SJCRH30 (cell line): ENCODE results near the gene POU2F1. TPM values are rescaled to one million over a fixed set of nuclear protein-coding genes. Genes with fewer than 3 reads are reported as not detected.

Experiments
- DNase-seq, 2 experiments: peaks; one replicate each; pipeline ENCODE4 v3.0.0-alpha.2; 2015 to 2020
- H3K27ac ChIP-seq: fragments of 250-450 bp; sonication (Bioruptor Pico); 2 replicates; pipeline ENCODE4 v1.5.1; 2020; ENCODE audit warnings: mild to moderate bottlenecking, moderate library complexity
- H3K27me3 ChIP-seq: fragments of 250-450 bp; sonication (Bioruptor Pico); 2 replicates; pipeline ENCODE4 v1.5.1; 2020; ENCODE audit warnings: mild to moderate bottlenecking, moderate library complexity
- H3K36me3 ChIP-seq: fragments of 250-450 bp; sonication (Bioruptor Pico); 2 replicates; pipeline ENCODE4 v1.5.1; 2020; ENCODE audit warnings: mild to moderate bottlenecking, moderate library complexity
- H3K4me1 ChIP-seq: fragments of 250-450 bp; sonication (Bioruptor Pico); 2 replicates; pipeline ENCODE4 v1.5.1; 2020; ENCODE audit warnings: mild to moderate bottlenecking, moderate library complexity
- H3K4me3 ChIP-seq: fragments of 250-450 bp; sonication (Bioruptor Pico); 2 replicates; pipeline ENCODE4 v1.5.1; 2020; ENCODE audit warnings: mild to moderate bottlenecking, moderate library complexity
- H3K9me3 ChIP-seq: fragments of 250-450 bp; sonication (Bioruptor Pico); replicated peaks from 2 replicates; pipeline ENCODE4 v1.5.1; 2020; ENCODE audit warnings: mild to moderate bottlenecking, moderate library complexity
- total RNA-seq: library from RNA; depleted of rRNA; stranded (reverse); fragments of >200 nt; shearing (Covaris generic); gene quantifications from 2 replicates; pipeline ENCODE4 v1.2.3, GENCODE V29; 2014

The POU2F1 gene
- total RNA-seq, 1 experiment from 2014 or later = 16.8 TPM

DNA sequence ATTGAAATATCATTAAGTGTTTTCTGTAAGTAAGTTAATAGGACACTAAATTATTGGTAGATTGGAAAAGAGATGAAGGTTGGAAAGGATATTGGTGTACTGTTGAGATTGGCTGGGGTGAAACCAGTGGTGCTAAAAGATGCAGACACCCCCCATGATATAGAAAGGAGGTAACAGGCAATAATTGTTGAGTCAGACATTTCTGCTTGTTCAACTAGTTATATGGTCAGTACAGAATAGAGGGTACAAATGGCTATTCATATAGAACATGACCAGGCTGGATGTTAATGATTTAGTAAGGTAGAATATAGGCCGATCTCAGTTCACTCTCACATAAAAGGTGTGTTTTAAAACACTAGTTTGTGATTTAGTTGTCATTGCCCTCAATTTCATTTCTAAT, 104.5 kb downstream of the POU2F1 start:
- H3K4me3 ChIP-seq = no peak overlapping the region
- no peaks in the 10 kb centered on the region for H3K4me1 ChIP-seq
- DNase-seq = no peak
- no peak overlapping the region for H3K27ac ChIP-seq
- H3K9me3 ChIP-seq = peaks cover 15% of the 10 kb centered on the region
- peaks cover 10% of the 10 kb centered on the region; the same call in 1 of the 2 replicates for H3K36me3 ChIP-seq
- H3K27me3 ChIP-seq = no peaks in the 10 kb centered on the region

- peaks cover 4% of the 10 kb centered on the region; the same call in 1 of the 2 replicates for H3K9me3 ChIP-seq
Observed at GRCh38 chr1:167328306-167328815, 107.7 kb downstream of the POU2F1 start.

GRCh38 chr1:167328816-167329483, 108.3 kb downstream of the POU2F1 start:
- peaks cover 5% of the 10 kb centered on the region; the same call in 1 of the 2 replicates for H3K36me3 ChIP-seq
- no peaks in the 10 kb centered on the region for H3K27me3 ChIP-seq
- H3K9me3 ChIP-seq = 0 out of 2 replicates have a peak, but pooled peaks cover 2% of the 10 kb centered on the region
- H3K27ac ChIP-seq = no peak overlapping the region
- H3K4me1 ChIP-seq = no peaks in the 10 kb centered on the region
- no peak overlapping the region for H3K4me3 ChIP-seq
- no peak for DNase-seq

More at GRCh38 chr1:167328306-167328815, 107.7 kb downstream of the POU2F1 start:
- H3K36me3 ChIP-seq = peaks cover 10% of the 10 kb centered on the region; the same call in 1 of the 2 replicates
- H3K4me1 ChIP-seq = no peaks in the 10 kb centered on the region
- no peak overlapping the region for H3K27ac ChIP-seq
- DNase-seq = no peak
- no peak overlapping the region for H3K4me3 ChIP-seq
- no peaks in the 10 kb centered on the region for H3K27me3 ChIP-seq

GRCh38 chr1:167330601-167331293, 110.1 kb downstream of the POU2F1 start:
- Histone ChIP-seq H3K4me3 (no peak overlapping the region), H3K36me3 (0 out of 2 replicates have a peak, but pooled peaks cover 2% of the 10 kb centered on the region), H3K27ac (no peak overlapping the region), H3K27me3 (no peaks in the 10 kb centered on the region), H3K9me3 (no peaks in the 10 kb centered on the region), H3K4me1 (no peaks in the 10 kb centered on the region)
- no peak for DNase-seq

DNA sequence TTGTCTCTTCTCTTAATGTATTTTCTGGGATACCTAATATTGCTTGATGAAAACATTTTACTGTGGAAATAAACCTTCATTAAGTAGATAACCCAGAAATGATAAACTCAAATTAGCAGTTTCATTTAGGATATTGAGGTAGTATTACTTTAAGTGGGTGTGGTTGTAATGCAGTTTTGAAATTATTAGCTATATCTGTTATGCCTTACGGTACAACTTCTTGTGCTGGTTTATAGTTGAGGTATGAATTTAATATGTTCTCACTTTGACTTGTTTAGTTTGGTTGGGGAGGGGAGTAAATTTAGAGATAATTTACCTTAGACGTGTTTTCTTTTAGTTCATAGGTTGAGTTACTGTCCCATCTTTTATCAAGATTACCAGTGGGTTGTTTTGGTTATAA, 111.0 kb downstream of the POU2F1 start:
- no peaks in the 10 kb centered on the region for H3K9me3 ChIP-seq
- no peak overlapping the region for H3K4me3 ChIP-seq
- no peak for DNase-seq
- no peaks in the 10 kb centered on the region for H3K27me3 ChIP-seq
- no peaks in the 10 kb centered on the region for H3K4me1 ChIP-seq
- H3K27ac ChIP-seq = no peak overlapping the region
- H3K36me3 ChIP-seq = 0 out of 2 replicates have a peak, but pooled peaks cover 2% of the 10 kb centered on the region

GRCh38 chr1:167332503-167332902, 111.8 kb downstream of the POU2F1 start:
- Histone ChIP-seq H3K4me3 (no peak overlapping the region), H3K9me3 (no peaks in the 10 kb centered on the region), H3K4me1 (no peaks in the 10 kb centered on the region), H3K27me3 (no peaks in the 10 kb centered on the region), H3K36me3 (0 out of 2 replicates have a peak, but pooled peaks cover 2% of the 10 kb centered on the region), H3K27ac (no peak overlapping the region)
- DNase-seq = no peak

- Histone ChIP-seq H3K4me3 (no peak overlapping the region), H3K27ac (no peak overlapping the region), H3K4me1 (no peaks in the 10 kb centered on the region), H3K36me3 (0 out of 2 replicates have a peak, but pooled peaks cover 2% of the 10 kb centered on the region), H3K27me3 (no peaks in the 10 kb centered on the region), H3K9me3 (no peaks in the 10 kb centered on the region)
- no peak for DNase-seq
Observed at GRCh38 chr1:167333124-167333523, 112.4 kb downstream of the POU2F1 start.

- H3K27ac ChIP-seq = no peak overlapping the region
- no peaks in the 10 kb centered on the region for H3K27me3 ChIP-seq
- no peaks in the 10 kb centered on the region for H3K9me3 ChIP-seq
- H3K4me3 ChIP-seq = no peak overlapping the region
- H3K4me1 ChIP-seq = no peaks in the 10 kb centered on the region
- H3K36me3 ChIP-seq = 0 out of 2 replicates have a peak, but pooled peaks cover 2% of the 10 kb centered on the region
- no peak for DNase-seq
Observed at GRCh38 chr1:167333703-167334102, 113.0 kb downstream of the POU2F1 start.

DNA sequence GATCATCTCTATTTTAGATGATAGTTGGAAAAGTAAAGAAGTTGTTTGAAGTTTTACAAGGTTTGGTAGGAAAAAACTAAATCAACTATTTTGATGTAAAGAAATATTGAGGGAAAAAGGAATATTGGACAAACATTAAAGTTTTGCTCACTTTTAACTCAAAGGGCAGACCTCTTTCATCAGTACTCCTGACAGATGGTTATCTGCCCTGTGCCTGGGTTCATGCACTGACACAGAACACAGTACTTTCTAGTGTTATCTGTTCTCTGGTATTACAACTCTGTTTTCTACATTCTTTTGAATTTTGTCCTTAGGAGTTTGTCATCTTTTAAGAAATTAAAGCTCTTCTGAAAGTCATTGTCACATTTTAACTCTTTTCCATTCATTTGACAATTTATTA, 118.7 kb downstream of the POU2F1 start:
- Histone ChIP-seq H3K36me3 (no peaks in the 10 kb centered on the region), H3K4me1 (peaks cover under 1% of the 10 kb centered on the region), H3K4me3 (no peak overlapping the region), H3K27ac (no peak overlapping the region), H3K27me3 (no peaks in the 10 kb centered on the region), H3K9me3 (no peaks in the 10 kb centered on the region)
- DNase-seq = no peak

DNA sequence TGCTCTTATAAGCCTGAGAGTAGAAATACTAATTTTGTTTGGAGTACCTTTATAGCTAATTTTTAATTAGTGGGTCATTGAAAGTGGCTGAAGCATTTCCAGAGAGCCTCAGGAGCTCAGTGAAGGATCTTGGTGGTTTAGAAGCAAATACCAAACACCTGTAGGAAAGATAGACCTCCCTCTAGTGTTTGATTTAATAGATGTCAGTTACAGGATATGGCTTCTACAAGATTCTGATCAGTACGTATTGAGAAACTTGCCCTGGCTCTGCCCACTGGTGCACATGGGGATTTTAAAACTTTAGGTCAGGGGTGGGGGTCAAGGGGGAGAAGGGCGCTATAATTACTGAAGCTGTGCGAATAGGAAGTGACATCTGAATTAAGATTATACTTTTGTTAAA, 122.2 kb downstream of the POU2F1 start:
- no peaks in the 10 kb centered on the region for H3K36me3 ChIP-seq

GRCh38 chr1:167344112-167344511, 123.4 kb downstream of the POU2F1 start:
- no peak overlapping the region for H3K4me3 ChIP-seq
- H3K27ac ChIP-seq = no peak overlapping the region; the same call in 1 of the 2 replicates
- DNase-seq = peak in 1 of 2 experiments; percentile 30
- no peaks in the 10 kb centered on the region for H3K27me3 ChIP-seq
- H3K36me3 ChIP-seq = no peaks in the 10 kb centered on the region
- H3K9me3 ChIP-seq = no peaks in the 10 kb centered on the region
- peaks cover 10% of the 10 kb centered on the region for H3K4me1 ChIP-seq

More for the DNA sequence above, 122.2 kb downstream of the POU2F1 start:
- Histone ChIP-seq H3K9me3 (no peaks in the 10 kb centered on the region), H3K27ac (no peak overlapping the region), H3K4me1 (peaks cover 10% of the 10 kb centered on the region), H3K4me3 (no peak overlapping the region), H3K27me3 (no peaks in the 10 kb centered on the region)
- DNase-seq = no peak

DNA sequence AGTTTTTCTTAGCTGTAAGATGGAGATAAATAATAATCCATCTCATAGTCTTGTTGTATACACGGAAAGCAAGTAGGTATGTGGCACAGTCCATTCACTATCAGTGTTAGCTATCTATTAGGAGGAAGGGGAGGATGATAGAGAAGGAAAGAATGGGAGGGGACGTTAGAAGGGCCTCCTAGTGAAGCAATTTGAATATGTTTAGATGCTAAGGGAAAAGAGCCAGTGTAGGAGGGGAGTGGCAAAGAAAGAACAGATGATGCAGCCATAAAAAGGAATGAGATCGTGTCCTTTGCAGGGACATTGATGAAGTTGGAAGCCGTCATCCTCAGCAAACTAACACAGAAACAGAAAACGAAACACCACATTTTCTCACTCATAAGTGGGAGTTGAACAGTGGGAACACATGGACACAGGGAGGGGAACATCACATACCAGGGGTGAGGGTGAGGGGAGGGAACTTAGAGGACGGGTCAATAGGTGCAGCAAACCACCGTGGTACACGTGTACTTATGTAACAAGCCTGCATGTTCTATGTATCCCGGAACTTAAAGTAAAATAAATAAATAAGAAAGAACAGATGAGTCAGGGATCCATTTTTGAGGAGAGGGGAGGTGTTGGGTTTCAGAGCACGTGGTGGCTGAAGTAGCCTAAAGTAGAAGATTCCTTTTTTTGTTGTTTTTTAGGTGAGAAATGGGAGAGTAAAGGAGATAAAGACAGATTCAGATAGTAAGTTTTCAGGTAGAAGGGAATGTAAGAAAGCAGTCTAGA, 124.1 kb downstream of the POU2F1 start:
- Histone ChIP-seq H3K9me3 (no peaks in the 10 kb centered on the region), H3K27ac (peak overlapping the region; percentile 6; the same call in 1 of the 2 replicates), H3K36me3 (no peaks in the 10 kb centered on the region), H3K27me3 (no peaks in the 10 kb centered on the region), H3K4me1 (peaks cover 10% of the 10 kb centered on the region), H3K4me3 (no peak overlapping the region)
- DNase-seq = peak; percentile 10 to 20

- DNase-seq = peak in 1 of 2 experiments; percentile 20
- Histone ChIP-seq H3K27ac (no peak overlapping the region; the same call in 1 of the 2 replicates), H3K4me3 (no peak overlapping the region), H3K27me3 (no peaks in the 10 kb centered on the region), H3K4me1 (peaks cover 10% of the 10 kb centered on the region), H3K36me3 (no peaks in the 10 kb centered on the region), H3K9me3 (no peaks in the 10 kb centered on the region)
Observed at GRCh38 chr1:167345386-167345733, 124.7 kb downstream of the POU2F1 start.

DNA sequence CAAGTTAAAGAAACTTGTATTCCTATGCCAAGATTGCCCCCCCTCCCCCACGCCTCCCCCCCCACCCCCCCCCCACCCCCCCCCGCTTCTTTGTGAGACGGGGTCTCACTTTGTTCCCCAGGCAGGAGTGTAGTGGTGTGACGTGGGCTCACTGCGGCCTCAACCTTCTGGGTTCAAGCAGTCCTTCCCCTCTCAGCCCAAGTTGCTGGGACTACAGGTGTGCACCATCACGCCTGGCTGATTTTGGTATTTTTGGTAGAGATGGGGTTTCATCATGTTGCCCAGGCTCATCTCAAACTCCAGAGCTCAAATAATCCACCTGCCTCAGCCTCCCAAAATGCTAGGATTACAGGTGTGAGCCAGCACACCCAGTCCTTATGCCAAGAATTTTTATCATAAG, 136.6 kb downstream of the POU2F1 start:
- Histone ChIP-seq H3K27me3 (no peaks in the 10 kb centered on the region), H3K27ac (no peak overlapping the region), H3K9me3 (0 out of 2 replicates have a peak, but pooled peaks cover 4% of the 10 kb centered on the region), H3K4me1 (no peaks in the 10 kb centered on the region), H3K36me3 (0 out of 2 replicates have a peak, but pooled peaks cover 2% of the 10 kb centered on the region), H3K4me3 (no peak overlapping the region)
- DNase-seq = no peak
